Left lung (tissue), 10 donors: ENCODE measurements around the gene PIP5K1B. TPM values are rescaled to one million over a fixed set of nuclear protein-coding genes. Genes with fewer than 3 reads are reported as not detected.
"Not testable (repeated sequence)": the region's sequence is repeated elsewhere in the genome, so short reads cannot be mapped to it uniquely, and the experiment has no call there.

Source experiments
- ATAC-seq: fragments of 200-7000 bp; cut with Tn5 transposase; one replicate; pipeline ENCODE4 v1.9.1; 2020; ENCODE audit warnings: moderate library complexity
- DNase-seq, 4 donors: peaks; one replicate each; pipeline ENCODE4 v3.0.0-alpha.2; 2013 to 2020
- H3K27ac ChIP-seq, 2 donors: fragments of 200-600 bp; sonication (generic) in 1 of 2; one replicate each; pipeline versions ENCODE4 v1.5.0 to v1.8.0; 2020 to 2021
- H3K27me3 ChIP-seq, 2 donors: fragments of 200-600 bp; sonication (generic) in 1 of 2; one replicate each; pipeline versions ENCODE4 v1.5.0 to v1.8.0; 2020 to 2021
- H3K36me3 ChIP-seq, 2 donors: fragments of 200-600 bp; sonication (generic) in 1 of 2; one replicate each; pipeline versions ENCODE4 v1.5.0 to v1.8.0; 2020 to 2021
- H3K4me1 ChIP-seq, 2 donors: fragments of 200-600 bp; one replicate each; pipeline ENCODE4 v1.8.0; 2021
- H3K4me3 ChIP-seq, 2 donors: fragments of 200-600 bp; sonication (generic) in 1 of 2; one replicate each; pipeline versions ENCODE4 v1.5.0 to v1.8.0; 2020 to 2021; ENCODE audit warnings: mild to moderate bottlenecking in 1 of 2
- H3K9me3 ChIP-seq, 2 donors: fragments of 200-600 bp; sonication (generic) in 1 of 2; one replicate each; pipeline versions ENCODE4 v1.5.0 to v1.8.0; 2020 to 2021
- intact Hi-C, 2 donors: fragments of 100-400 bp; cut with DNase I; formaldehyde crosslinking; loops; one replicate each; pipeline versions ENCODE4 v1.11.2 to v1.14.2; 2022
- polyA plus RNA-seq, 6 donors: library from polyadenylated mRNA; unstranded; fragments of 120-200 nt; gene quantifications; one replicate each; pipeline ENCODE4 v1.2.1, GENCODE V29; 2013; ENCODE audit not compliant: insufficient read length in 6 of 6
- total RNA-seq, 2 donors: library from RNA; stranded (reverse); fragmentation: NEBNext Ultra II Directional; extraction: Animal tissue kit (Norgen Biotek cat#: 25700); gene quantifications; one replicate each; pipeline ENCODE4 v1.2.1, GENCODE V29; 2021
- TF ChIP-seq, protein P1 (sequence below), 2 donors: fragments of 200-600 bp; sonication (generic) in 1 of 2; IDR thresholded peaks; one replicate each; pipeline versions ENCODE4 v1.5.0 to v1.8.0; 2021; ENCODE audit warnings: antibody characterized with exemption in 2 of 2
- donor health status: DM: no; HTN: yes; CAD: no.
- donor health status: DM: no; HTN: no; CAD: no.

PIP5K1B gene
- total and polyA plus RNA-seq, 8 donors = 3.1 to 31.0 (median 4.2) TPM

DNA sequence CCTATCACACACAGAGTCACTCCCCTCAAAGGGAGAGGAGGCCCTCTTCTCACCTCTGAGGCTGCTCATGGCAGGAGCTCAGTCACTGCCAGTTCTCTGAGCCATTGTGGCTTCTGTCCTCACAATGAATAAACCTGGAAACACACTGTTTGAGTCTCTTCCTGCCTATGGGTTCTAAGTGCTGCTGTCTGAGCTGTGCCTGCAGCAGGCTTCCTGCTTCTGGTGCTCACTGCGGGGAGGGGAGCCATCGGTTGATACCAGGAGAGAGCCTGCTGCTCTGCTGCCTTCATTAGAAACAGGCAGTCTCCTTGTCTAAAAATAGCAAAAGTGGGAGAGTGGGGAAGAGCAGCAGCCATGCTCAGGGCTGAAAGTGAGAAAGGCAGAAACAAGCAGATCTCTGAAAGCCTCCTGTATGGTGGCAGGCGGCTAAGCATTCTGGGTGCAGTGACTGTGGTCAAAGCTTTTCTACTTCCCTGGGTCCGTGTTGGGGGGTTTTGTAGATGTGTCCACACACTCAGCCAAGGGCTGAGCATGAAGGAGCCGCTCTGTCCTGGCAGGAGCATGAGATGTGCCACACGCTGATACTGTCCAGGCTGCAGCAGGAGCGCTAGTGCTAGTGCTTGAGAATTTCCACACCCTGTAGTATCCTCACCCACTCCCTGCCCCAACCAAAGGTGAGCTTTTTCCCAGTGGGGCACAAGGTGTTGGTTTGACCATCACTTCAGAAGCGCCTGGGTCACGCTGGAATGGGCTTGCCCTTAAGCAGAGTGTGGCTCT lies 274.7 kb downstream of the PIP5K1B start:
- Histone ChIP-seq H3K27me3 (no peaks in the 10 kb centered on the region), H3K4me3 (no peak overlapping the region), H3K4me1 (peaks cover 0 to 18% of the 10 kb centered on the region in 2 donors), H3K27ac (no peak overlapping the region), H3K9me3 (no peaks in the 10 kb centered on the region), H3K36me3 (no peaks in the 10 kb centered on the region)
- intact Hi-C loops = no loop called here
- ATAC-seq (peak; percentile 19), DNase-seq (no peak)
- TF ChIP-seq, protein P1, sequence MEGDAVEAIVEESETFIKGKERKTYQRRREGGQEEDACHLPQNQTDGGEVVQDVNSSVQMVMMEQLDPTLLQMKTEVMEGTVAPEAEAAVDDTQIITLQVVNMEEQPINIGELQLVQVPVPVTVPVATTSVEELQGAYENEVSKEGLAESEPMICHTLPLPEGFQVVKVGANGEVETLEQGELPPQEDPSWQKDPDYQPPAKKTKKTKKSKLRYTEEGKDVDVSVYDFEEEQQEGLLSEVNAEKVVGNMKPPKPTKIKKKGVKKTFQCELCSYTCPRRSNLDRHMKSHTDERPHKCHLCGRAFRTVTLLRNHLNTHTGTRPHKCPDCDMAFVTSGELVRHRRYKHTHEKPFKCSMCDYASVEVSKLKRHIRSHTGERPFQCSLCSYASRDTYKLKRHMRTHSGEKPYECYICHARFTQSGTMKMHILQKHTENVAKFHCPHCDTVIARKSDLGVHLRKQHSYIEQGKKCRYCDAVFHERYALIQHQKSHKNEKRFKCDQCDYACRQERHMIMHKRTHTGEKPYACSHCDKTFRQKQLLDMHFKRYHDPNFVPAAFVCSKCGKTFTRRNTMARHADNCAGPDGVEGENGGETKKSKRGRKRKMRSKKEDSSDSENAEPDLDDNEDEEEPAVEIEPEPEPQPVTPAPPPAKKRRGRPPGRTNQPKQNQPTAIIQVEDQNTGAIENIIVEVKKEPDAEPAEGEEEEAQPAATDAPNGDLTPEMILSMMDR (IDR thresholded peaks at IDR 0.05) = no peak

DNA sequence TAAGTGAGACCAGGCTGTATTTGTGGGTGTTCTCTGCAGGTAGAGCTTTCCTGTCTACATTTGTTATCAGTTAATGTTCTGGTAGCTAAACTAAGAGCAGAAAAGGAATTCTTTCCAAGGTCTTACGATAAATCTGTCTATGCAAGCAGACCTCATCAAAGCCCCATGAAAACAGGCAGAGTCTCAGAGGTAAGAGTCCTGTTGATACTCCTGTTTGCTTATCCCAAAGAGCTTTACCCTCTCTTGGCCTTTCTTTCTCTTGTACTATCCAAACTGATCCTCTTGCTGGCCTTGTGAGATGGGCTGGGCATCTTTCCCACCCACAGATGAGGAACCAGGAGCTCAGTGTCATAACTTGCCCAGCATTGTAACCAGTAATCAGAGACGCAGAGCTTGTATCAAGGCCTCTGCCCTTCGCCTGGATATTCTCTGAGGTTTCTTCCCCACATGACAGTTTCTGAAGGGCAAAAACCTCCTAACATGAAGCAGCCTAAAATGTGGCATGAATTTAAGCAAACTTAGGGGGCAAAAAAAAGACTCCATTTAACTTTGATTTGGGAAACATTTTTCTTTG lies 275.4 kb downstream of the PIP5K1B start:
- H3K4me3 ChIP-seq = no peak overlapping the region
- ATAC-seq = no peak
- intact Hi-C loops = no loop called here
- no peak for DNase-seq
- no peaks in the 10 kb centered on the region for H3K36me3 ChIP-seq
- H3K4me1 ChIP-seq = peaks cover 0 to 18% of the 10 kb centered on the region in 2 donors
- H3K9me3 ChIP-seq = no peaks in the 10 kb centered on the region
- H3K27ac ChIP-seq = no peak overlapping the region
- no peaks in the 10 kb centered on the region for H3K27me3 ChIP-seq
- TF ChIP-seq, protein P1 (IDR thresholded peaks at IDR 0.05) = no peak

DNA sequence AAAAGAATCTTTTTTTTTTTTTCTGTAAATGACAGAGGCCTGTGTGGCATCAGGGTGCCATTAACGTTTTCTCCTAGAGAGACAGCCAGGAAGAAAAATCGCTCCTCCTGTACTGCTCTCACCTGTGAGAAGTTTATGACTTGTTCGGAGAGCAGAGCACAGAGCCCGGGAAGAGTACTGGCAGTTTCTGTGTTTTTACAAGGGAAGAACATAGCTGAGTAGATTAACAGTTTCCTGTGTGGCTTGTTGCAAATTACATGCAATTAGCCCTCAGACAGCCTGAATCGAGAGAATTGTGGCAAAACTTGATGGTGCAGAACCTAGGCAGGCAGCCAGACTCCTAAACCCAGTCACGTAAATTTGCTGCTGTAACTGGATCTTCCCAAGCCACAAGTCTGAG lies 276.7 kb downstream of the PIP5K1B start:
- intact Hi-C loops = no loop called here
- DNase-seq = no peak
- TF ChIP-seq, protein P1 (IDR thresholded peaks at IDR 0.05) = no peak
- no peak for ATAC-seq
- Histone ChIP-seq H3K27ac (no peak overlapping the region), H3K4me1 (peaks cover 0 to 12% of the 10 kb centered on the region in 2 donors), H3K36me3 (no peaks in the 10 kb centered on the region), H3K4me3 (no peak overlapping the region), H3K9me3 (no peaks in the 10 kb centered on the region), H3K27me3 (no peaks in the 10 kb centered on the region)

DNA sequence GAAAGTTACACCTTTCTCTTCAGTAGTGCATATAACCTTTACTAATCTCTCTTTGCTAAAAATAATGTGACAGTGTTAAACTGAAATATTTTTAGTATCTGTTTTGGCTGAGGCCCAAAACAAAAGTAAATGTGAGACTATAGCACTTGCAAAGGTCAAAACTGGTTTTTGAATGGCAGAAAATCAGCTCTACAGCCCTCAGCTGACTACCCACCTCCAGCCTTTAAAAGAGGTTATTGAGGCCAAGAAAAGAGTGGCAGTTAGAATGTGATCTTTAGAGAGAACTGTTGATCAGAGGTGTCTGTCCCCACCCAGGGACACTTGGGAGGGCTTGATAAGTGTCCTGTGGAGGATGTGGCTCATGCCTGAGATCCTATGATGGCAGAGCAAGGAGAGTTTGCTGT lies 278.0 kb downstream of the PIP5K1B start:
- intact Hi-C loops = no loop called here
- no peaks in the 10 kb centered on the region for H3K27me3 ChIP-seq
- no peaks in the 10 kb centered on the region for H3K36me3 ChIP-seq
- H3K9me3 ChIP-seq = no peaks in the 10 kb centered on the region
- TF ChIP-seq, protein P1 (IDR thresholded peaks at IDR 0.05) = no peak
- ATAC-seq (no peak), DNase-seq (no peak)
- H3K4me1 ChIP-seq = peaks cover 0 to 8% of the 10 kb centered on the region in 2 donors
- no peak overlapping the region for H3K27ac ChIP-seq
- no peak overlapping the region for H3K4me3 ChIP-seq

DNA sequence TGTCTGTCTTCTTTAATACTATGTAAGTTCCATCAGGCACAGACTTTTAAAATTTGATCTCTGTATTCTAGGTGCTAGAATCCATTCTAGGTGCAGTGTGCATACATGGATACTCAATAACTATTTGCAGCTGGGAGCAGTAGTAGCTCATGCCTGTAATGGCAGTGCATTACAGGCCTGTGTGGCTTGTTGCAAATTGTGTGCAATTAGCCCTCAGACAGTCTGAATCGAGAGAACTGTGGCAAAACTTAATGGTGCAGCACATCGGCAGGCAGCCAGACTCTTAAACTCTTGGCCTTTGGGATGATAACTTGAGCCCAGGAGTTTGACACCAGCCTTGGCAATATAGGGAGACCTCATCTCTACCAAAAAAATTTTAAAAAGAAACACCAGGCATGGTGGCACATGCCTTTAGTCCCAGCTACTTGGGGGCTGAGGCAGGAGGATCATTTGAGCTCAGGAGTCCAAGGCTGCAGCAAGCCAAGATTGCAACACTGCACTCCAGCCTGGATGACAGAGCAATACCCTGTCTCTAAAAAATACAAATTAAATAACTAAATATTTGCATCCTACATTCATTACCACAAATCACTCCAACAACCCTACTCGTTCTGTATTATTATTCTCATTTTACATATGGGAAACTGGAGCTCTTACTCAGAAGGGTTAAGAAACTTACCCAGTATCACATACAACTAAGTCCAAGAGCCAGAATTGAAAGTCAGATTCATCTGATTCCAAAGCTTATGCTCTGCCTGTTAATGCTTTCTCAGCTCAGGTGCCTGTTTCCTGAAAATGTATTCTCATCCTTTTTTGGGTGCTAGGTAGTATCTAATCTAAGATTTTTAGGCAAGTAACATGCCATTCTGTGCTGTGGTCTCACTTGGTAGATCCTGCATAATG lies 278.7 kb downstream of the PIP5K1B start:
- intact Hi-C loops = no loop called here
- TF ChIP-seq, protein P1 (IDR thresholded peaks at IDR 0.05) = no peak
- H3K4me3 ChIP-seq = no peak overlapping the region

DNA sequence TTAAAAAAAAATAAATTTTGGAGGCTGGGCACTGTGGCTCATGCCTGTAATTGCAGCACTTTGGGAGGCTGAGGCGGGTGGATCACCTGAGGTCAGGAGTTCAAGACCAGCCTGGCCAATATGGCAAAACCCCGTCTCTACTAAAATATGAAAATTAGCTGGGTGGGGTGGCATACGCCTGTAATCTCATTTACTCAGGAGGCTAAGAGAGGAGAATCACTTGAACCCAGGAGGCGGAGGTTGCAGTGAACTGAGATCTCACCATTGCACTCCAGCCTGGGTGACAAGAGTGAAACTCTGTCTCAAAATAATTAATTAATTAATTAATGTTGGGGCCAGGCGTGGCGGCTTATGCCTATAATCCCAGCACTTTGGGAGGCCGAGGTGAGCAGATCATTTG lies 281.9 kb downstream of the PIP5K1B start:
- ATAC-seq, H3K4me3 ChIP-seq, H3K27ac ChIP-seq, DNase-seq, H3K36me3 ChIP-seq, H3K9me3 ChIP-seq, intact Hi-C loops, H3K27me3 ChIP-seq, H3K4me1 ChIP-seq: not testable (repeated sequence)

More for the DNA sequence above, 278.7 kb downstream of the PIP5K1B start:
- Histone ChIP-seq H3K4me1 (peaks cover 0 to under 1% of the 10 kb centered on the region in 2 donors), H3K27ac (no peak overlapping the region), H3K36me3 (no peaks in the 10 kb centered on the region), H3K9me3 (no peaks in the 10 kb centered on the region), H3K27me3 (no peaks in the 10 kb centered on the region)
- ATAC-seq = no peak
- no peak for DNase-seq
